Kidney epithelial cell (primary cell): ENCODE data around the gene KCNMA1. TPM values are rescaled to one million over a fixed set of nuclear protein-coding genes. Genes with fewer than 3 reads are reported as not detected.

Experiments
- DNase-seq: peaks from one replicate; pipeline ENCODE4 v3.0.0-alpha.2; 2010; ENCODE audit warnings: low read depth
- H3K27me3 ChIP-seq: 2 replicates; pipeline ENCODE4 v1.6.0; 2011; ENCODE audit warnings: low read length; ENCODE audit not compliant: control insufficient read depth, insufficient read depth
- H3K36me3 ChIP-seq: 2 replicates; pipeline ENCODE4 v1.5.1; 2011; ENCODE audit warnings: low read length; ENCODE audit not compliant: control insufficient read depth, insufficient read depth
- H3K4me3 ChIP-seq: 2 replicates; pipeline ENCODE4 v1.5.1; 2011; ENCODE audit warnings: low read depth, mild to moderate bottlenecking, control low read depth, low read length
- total RNA-seq: library from RNA; depleted of rRNA; stranded (reverse); fragments of >200 nt; gene quantifications from 2 replicates; pipeline ENCODE4 v1.2.3, GENCODE V29; 2015
- TF ChIP-seq, protein P1 (sequence below): IDR thresholded peaks from 2 replicates; pipeline ENCODE4 v1.5.1; 2011; ENCODE audit warnings: mild to moderate bottlenecking, moderate library complexity, low read length, control low read depth, inconsistent platforms; ENCODE audit not compliant: insufficient read depth, poor library complexity, severe bottlenecking

Gene KCNMA1
- total RNA-seq, 1 donor from 2014 or later = 18.9 TPM

DNA sequence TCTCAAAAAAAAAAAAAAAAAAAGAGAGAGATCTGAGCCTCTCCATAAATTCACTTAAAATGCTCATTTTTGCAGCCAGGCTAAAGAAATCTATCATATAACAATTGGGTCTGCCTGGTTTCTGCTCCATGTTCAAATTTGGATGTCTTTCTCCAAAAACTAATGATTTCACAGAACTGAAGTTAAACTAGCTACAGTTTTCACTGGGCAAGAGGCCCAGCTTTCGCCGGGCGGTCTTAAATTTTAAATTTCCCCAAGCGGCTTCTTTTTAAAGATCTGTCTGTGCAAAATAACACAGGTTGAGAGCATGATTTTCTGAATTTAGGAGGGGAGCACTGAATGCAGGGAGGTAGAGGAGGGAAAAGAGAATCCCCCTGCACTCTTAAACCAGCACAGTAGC lies 603.4 kb downstream of the KCNMA1 start:
- no peaks in the 10 kb centered on the region for H3K36me3 ChIP-seq
- DNase-seq = no peak
- TF ChIP-seq, protein P1, sequence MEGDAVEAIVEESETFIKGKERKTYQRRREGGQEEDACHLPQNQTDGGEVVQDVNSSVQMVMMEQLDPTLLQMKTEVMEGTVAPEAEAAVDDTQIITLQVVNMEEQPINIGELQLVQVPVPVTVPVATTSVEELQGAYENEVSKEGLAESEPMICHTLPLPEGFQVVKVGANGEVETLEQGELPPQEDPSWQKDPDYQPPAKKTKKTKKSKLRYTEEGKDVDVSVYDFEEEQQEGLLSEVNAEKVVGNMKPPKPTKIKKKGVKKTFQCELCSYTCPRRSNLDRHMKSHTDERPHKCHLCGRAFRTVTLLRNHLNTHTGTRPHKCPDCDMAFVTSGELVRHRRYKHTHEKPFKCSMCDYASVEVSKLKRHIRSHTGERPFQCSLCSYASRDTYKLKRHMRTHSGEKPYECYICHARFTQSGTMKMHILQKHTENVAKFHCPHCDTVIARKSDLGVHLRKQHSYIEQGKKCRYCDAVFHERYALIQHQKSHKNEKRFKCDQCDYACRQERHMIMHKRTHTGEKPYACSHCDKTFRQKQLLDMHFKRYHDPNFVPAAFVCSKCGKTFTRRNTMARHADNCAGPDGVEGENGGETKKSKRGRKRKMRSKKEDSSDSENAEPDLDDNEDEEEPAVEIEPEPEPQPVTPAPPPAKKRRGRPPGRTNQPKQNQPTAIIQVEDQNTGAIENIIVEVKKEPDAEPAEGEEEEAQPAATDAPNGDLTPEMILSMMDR = no peak
- no peaks in the 10 kb centered on the region for H3K27me3 ChIP-seq
- no peak overlapping the region for H3K4me3 ChIP-seq

DNA sequence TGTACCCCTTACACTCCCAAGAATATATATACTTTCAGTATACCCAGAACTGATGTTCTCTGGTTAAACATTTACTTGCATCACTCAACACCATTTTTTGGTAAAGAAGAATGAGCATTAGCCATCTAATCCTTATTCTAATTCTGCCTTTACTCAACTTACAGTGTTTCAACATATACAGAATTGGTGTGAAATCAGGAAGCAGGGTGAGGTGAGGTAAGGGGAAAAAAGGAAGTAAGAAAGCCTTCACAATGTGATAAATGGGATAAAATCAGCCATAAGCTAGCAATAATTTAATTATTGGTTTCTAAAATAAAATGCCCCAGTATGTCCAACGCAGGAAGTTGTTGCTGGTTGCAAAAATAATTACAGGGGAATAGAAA lies 605.4 kb downstream of the KCNMA1 start:
- Histone ChIP-seq H3K27me3 (no peaks in the 10 kb centered on the region), H3K4me3 (no peak overlapping the region), H3K36me3 (no peaks in the 10 kb centered on the region)
- TF ChIP-seq, protein P1 = no peak
- no peak for DNase-seq

DNA sequence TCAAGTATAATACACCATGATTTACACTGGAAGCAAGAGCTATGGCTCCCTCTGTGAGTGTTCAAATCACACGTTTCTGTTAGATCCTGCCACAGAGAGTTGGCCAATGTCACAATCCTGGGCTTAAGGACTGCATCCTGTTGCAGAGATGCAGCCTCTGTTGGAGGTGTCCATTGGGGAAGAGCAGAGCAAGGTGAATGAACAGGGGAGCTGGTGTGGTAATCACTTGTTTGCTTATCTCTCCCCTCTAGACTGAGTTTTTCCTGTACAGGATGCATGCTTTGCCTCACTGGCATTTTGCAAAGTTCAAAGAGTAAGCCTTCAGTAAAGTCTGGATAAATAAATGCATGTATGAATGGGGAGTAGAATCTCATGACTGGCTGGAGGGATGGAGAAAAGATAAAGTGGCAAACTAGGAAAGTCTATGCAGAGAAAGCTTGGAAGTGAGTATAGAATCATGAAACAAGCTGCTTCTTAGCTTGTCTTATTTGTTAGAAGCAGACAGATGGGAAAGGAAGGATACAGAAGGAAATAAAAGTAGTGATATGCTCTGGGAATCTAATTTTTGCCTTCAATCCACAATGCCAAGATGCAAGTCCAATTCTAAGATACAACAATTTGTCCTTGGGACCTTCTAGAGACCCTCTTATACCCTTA lies 605.9 kb downstream of the KCNMA1 start:
- H3K27me3 ChIP-seq = no peaks in the 10 kb centered on the region
- no peak overlapping the region for H3K4me3 ChIP-seq
- no peak for DNase-seq
- H3K36me3 ChIP-seq = no peaks in the 10 kb centered on the region
- TF ChIP-seq, protein P1 = no peak

DNA sequence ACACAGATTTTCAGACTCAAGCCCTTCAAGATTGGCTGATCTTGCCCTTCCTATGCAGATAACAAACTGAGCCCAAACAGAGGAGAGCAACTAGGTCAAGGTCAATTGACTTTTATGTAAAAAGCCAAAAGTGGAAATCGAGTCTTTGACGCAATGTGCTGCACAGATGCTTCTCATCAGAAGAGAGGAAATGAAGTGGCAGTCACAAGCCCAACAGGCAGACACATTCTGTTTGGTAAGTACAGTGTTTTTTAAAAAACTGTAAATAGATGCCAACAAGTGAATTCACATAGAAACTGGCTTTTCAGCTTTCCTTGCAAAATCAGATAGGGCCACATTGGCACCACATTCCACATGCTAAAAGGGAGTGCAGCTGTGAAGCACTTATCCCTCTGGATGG lies 606.6 kb downstream of the KCNMA1 start:
- Histone ChIP-seq H3K36me3 (no peaks in the 10 kb centered on the region), H3K4me3 (no peak overlapping the region), H3K27me3 (no peaks in the 10 kb centered on the region)
- DNase-seq = no peak
- TF ChIP-seq, protein P1 = no peak

DNA sequence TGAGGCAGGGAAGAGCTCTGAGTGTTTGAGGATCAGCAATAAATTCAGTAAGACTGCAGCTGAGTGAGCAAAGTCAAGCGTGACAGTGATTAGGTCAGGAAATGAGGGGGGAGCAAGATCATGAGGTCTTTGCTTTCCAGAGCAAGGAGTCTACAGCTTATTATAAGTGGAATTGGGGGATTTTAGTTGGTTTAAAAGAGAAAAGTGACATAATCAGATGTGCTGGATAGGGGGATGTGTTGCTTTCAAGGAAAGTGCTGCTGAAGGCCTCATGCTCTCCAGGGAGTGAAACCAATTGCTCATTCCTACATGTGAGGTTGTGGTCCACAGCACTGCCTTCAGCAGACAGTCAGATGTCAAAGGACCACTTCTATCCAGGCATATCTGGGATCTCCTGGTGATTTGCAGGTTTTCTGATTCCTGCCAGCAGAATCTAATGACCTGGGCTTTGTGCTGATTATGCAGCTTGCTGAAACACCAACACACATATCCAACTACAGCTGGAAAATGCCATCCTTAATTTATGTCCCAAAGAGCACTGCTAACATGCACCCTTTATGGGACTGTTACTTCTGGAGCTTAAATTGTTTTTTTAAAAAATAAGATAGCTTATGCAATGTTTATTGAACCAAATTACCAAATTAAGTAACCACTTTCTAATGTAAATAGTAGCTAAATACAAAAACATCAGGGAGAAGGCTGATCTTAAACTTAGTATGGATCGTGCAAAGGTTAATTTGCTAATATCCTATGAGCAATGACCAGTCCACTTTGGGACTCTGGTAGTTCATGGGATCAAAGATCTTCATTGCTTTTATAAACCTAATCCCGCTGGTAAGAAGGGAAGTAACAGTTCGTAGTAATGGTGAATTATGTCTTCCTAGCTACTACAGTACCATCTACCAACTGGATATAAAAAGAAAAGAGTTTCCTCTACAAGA lies 607.6 kb downstream of the KCNMA1 start:
- DNase-seq = peak; percentile 28
- Histone ChIP-seq H3K27me3 (no peaks in the 10 kb centered on the region), H3K4me3 (no peak overlapping the region), H3K36me3 (no peaks in the 10 kb centered on the region)
- TF ChIP-seq, protein P1 = no peak
